MM.1S (cell line): Measurements from ENCODE around the gene GRIK1.

Source experiments
- DNase-seq: peaks from one replicate; pipeline ENCODE4 v3.0.0-alpha.2; 2015
- H2AFZ ChIP-seq: fragments of 300-600 bp; sonication (generic); 2 replicates; pipeline ENCODE4 v1.6.0; 2016; ENCODE audit warnings: antibody characterized with exemption, low read length
- H3F3A ChIP-seq: fragments of 300-600 bp; sonication (generic); 2 replicates; pipeline ENCODE4 v1.6.1; 2016; ENCODE audit warnings: mild to moderate bottlenecking, antibody characterized with exemption, low read length, moderate library complexity, mixed read lengths; ENCODE audit not compliant: insufficient read depth
- H3K27ac ChIP-seq: fragments of 300-600 bp; sonication (generic); 2 replicates; pipeline ENCODE4 v1.5.1; 2016; ENCODE audit warnings: mild to moderate bottlenecking, low read length
- H3K27me3 ChIP-seq: fragments of 300-600 bp; sonication (generic); replicated peaks from 2 replicates; pipeline ENCODE4 v1.6.0; 2016; ENCODE audit warnings: low read length; ENCODE audit not compliant: insufficient read depth
- H3K36me3 ChIP-seq: fragments of 300-600 bp; sonication (generic); replicated peaks from 2 replicates; pipeline ENCODE4 v1.6.1; 2016; ENCODE audit warnings: mild to moderate bottlenecking, low read length, mixed read lengths; ENCODE audit not compliant: insufficient read depth
- H3K4me1 ChIP-seq: fragments of 300-600 bp; sonication (generic); 2 replicates; pipeline ENCODE4 v1.6.1; 2016; ENCODE audit warnings: low read length, mixed read lengths
- H3K4me2 ChIP-seq: fragments of 300-600 bp; sonication (generic); 2 replicates; pipeline ENCODE4 v1.6.0; 2016; ENCODE audit warnings: low read depth, low read length
- H3K4me3 ChIP-seq: fragments of 300-600 bp; sonication (generic); 2 replicates; pipeline ENCODE4 v1.5.1; 2016; ENCODE audit warnings: low read length, mixed read lengths
- H3K79me2 ChIP-seq: fragments of 300-600 bp; sonication (generic); 2 replicates; pipeline ENCODE4 v1.6.1; 2016; ENCODE audit warnings: mixed run types, low read length, mixed read lengths
- H3K9ac ChIP-seq: fragments of 300-600 bp; sonication (generic); 2 replicates; pipeline ENCODE4 v1.6.1; 2016; ENCODE audit warnings: low read length, mixed read lengths
- H3K9me2 ChIP-seq: fragments of 300-600 bp; sonication (generic); replicated peaks from 2 replicates; pipeline ENCODE4 v1.6.1; 2016; ENCODE audit warnings: mild to moderate bottlenecking, low read length, mixed read lengths; ENCODE audit not compliant: insufficient read depth
- H3K9me3 ChIP-seq: fragments of 300-600 bp; sonication (generic); replicated peaks from 2 replicates; pipeline ENCODE4 v1.6.1; 2016; ENCODE audit warnings: mild to moderate bottlenecking, low read length, mixed read lengths; ENCODE audit not compliant: insufficient read depth
- H4K20me1 ChIP-seq: fragments of 300-600 bp; sonication (generic); 2 replicates; pipeline ENCODE4 v1.6.1; 2016; ENCODE audit warnings: mild to moderate bottlenecking, low read length, moderate library complexity, mixed read lengths; ENCODE audit not compliant: insufficient read depth
- EZH2 ChIP-seq: fragments of 300-600 bp; sonication (generic); optimal IDR thresholded peaks from 2 replicates; pipeline ENCODE3; 2017; ENCODE audit warnings: low read depth, mild to moderate bottlenecking, antibody characterized with exemption, low read length, mixed read lengths
- EZH2phosphoT487 ChIP-seq: fragments of 300-600 bp; sonication (generic); IDR thresholded peaks from 2 replicates; pipeline ENCODE4 v1.6.1; 2018; ENCODE audit warnings: antibody characterized with exemption, low read length
- TF ChIP-seq, protein P1 (sequence below): fragments of 300-600 bp; sonication (generic); IDR thresholded peaks from 2 replicates; pipeline ENCODE4 v1.5.1; 2016; ENCODE audit warnings: antibody characterized with exemption, low read length, mixed read lengths

GRIK1 gene

GRCh38 chr21:29638138-29638537 lies 301.7 kb downstream of the GRIK1 start:
- Histone ChIP-seq H3K9me3 (no peaks in the 10 kb centered on the region), H3K4me1 (no peaks in the 10 kb centered on the region), H2AFZ (no peak overlapping the region), H3F3A (no peaks in the 10 kb centered on the region), H3K27me3 (no peaks in the 10 kb centered on the region), H3K9ac (no peak overlapping the region), H3K36me3 (no peaks in the 10 kb centered on the region), H3K79me2 (no peaks in the 10 kb centered on the region), H3K4me2 (no peak overlapping the region), H3K27ac (no peak overlapping the region), H4K20me1 (no peaks in the 10 kb centered on the region), H3K4me3 (no peak overlapping the region), H3K9me2 (no peaks in the 10 kb centered on the region)
- TF ChIP-seq, protein P1, sequence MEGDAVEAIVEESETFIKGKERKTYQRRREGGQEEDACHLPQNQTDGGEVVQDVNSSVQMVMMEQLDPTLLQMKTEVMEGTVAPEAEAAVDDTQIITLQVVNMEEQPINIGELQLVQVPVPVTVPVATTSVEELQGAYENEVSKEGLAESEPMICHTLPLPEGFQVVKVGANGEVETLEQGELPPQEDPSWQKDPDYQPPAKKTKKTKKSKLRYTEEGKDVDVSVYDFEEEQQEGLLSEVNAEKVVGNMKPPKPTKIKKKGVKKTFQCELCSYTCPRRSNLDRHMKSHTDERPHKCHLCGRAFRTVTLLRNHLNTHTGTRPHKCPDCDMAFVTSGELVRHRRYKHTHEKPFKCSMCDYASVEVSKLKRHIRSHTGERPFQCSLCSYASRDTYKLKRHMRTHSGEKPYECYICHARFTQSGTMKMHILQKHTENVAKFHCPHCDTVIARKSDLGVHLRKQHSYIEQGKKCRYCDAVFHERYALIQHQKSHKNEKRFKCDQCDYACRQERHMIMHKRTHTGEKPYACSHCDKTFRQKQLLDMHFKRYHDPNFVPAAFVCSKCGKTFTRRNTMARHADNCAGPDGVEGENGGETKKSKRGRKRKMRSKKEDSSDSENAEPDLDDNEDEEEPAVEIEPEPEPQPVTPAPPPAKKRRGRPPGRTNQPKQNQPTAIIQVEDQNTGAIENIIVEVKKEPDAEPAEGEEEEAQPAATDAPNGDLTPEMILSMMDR: no peak
- TF ChIP-seq EZH2phosphoT487 (no peak), EZH2 (no peak)
- no peak for DNase-seq

DNA sequence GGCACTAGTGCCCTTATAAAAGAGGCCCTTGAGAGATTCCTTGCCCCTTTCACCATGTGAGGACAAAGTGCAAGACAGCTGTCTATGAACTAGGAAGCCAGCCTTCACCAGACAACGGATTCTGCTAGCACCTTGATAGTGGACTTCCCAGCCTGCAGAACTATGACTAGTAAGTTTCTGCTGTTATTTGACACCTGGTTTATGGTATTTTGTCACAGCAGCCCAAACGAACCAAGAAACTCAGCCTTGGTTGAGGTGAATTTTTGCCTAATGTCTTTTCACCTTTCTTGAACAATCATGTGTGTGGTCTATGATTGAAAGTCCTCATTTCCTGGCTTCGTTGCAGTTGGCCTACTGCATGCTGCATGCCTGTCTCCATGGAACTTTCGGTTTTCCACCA lies 302.2 kb downstream of the GRIK1 start:
- Histone ChIP-seq H3F3A (no peaks in the 10 kb centered on the region), H3K4me2 (no peak overlapping the region), H3K9me3 (no peaks in the 10 kb centered on the region), H2AFZ (no peak overlapping the region), H3K4me3 (no peak overlapping the region), H3K27ac (no peak overlapping the region), H3K9me2 (no peaks in the 10 kb centered on the region), H4K20me1 (no peaks in the 10 kb centered on the region), H3K4me1 (no peaks in the 10 kb centered on the region), H3K79me2 (no peaks in the 10 kb centered on the region), H3K27me3 (no peaks in the 10 kb centered on the region), H3K9ac (no peak overlapping the region), H3K36me3 (no peaks in the 10 kb centered on the region)
- TF ChIP-seq, protein P1: no peak
- TF ChIP-seq EZH2 (no peak), EZH2phosphoT487 (no peak)
- no peak for DNase-seq

GRCh38 chr21:29637134-29637533 lies 302.7 kb downstream of the GRIK1 start:
- Histone ChIP-seq H3K27me3 (no peaks in the 10 kb centered on the region), H4K20me1 (no peaks in the 10 kb centered on the region), H3K9me2 (no peaks in the 10 kb centered on the region), H3K79me2 (no peaks in the 10 kb centered on the region), H3K9me3 (no peaks in the 10 kb centered on the region), H3K4me1 (no peaks in the 10 kb centered on the region), H3K4me3 (no peak overlapping the region), H3K27ac (no peak overlapping the region), H3K4me2 (no peak overlapping the region), H3K9ac (no peak overlapping the region), H3F3A (no peaks in the 10 kb centered on the region), H3K36me3 (no peaks in the 10 kb centered on the region), H2AFZ (no peak overlapping the region)
- no peak for DNase-seq
- TF ChIP-seq EZH2phosphoT487 (no peak), EZH2 (no peak)
- TF ChIP-seq, protein P1: no peak

DNA sequence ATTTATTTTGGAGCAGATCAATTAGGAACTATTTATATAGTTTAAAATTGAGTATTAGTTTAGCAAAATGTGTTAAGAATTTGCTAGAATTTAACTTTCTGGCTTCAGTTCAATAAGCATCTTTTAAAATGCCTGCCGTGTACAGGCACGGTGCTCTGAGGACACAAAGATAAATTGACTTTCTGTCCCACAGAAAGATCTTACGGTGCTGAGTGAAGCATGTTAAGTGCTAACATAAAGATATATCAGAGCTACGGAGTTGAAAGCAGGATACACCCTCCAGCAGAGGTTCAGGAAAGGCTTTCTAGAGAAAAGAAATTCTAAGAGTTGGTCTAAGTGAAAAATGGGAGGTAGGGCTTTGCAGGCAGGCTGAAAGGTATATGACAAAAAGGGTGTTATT lies 305.4 kb downstream of the GRIK1 start:
- no peak overlapping the region for H2AFZ ChIP-seq
- no peak overlapping the region for H3K9ac ChIP-seq
- H3K79me2 ChIP-seq: no peaks in the 10 kb centered on the region
- no peak for DNase-seq
- no peak overlapping the region for H3K4me2 ChIP-seq
- H3K27ac ChIP-seq: no peak overlapping the region
- H4K20me1 ChIP-seq: no peaks in the 10 kb centered on the region
- H3K4me3 ChIP-seq: no peak overlapping the region
- no peaks in the 10 kb centered on the region for H3F3A ChIP-seq
- no peaks in the 10 kb centered on the region for H3K36me3 ChIP-seq
- H3K4me1 ChIP-seq: no peaks in the 10 kb centered on the region
- no peaks in the 10 kb centered on the region for H3K9me3 ChIP-seq
- no peaks in the 10 kb centered on the region for H3K9me2 ChIP-seq
- no peaks in the 10 kb centered on the region for H3K27me3 ChIP-seq
- TF ChIP-seq EZH2phosphoT487 (no peak), EZH2 (no peak)
- TF ChIP-seq, protein P1: no peak
